Pulmonary artery endothelial cell (primary cell): ENCODE data around the gene IWS1. TPM values are rescaled to one million over a fixed set of nuclear protein-coding genes. Genes with fewer than 3 reads are reported as not detected.

ENCODE experiments used
- DNase-seq: peaks from one replicate; pipeline ENCODE4 v3.0.0-alpha.2; 2011; ENCODE audit warnings: low read depth, low spot score
- total RNA-seq: library from RNA; depleted of rRNA; stranded (reverse); fragments of >200 nt; gene quantifications from 2 replicates; pipeline ENCODE4 v1.2.3, GENCODE V29; 2014

The IWS1 gene
- total RNA-seq, 1 donor from 2014 or later = 37.9 TPM

DNA sequence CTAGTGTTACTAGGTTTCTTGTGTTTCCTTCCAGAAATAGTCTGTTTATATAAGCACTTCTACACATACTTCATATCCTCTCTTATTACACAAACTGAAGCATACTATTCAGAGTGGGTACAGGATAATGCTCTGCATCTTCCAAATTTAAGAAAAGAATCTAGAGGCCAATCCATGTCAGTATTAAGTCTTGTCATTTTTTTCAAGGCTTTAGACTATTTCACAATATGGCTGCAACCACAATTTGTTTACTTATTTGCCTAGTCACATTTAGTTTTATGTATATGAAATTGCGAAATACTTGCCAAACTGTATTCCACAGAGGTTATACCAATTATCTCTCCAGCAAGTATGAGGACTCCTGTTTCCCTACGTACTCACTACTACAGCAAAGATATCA lies 27.9 kb downstream of the IWS1 start:
- DNase-seq = no peak

DNA sequence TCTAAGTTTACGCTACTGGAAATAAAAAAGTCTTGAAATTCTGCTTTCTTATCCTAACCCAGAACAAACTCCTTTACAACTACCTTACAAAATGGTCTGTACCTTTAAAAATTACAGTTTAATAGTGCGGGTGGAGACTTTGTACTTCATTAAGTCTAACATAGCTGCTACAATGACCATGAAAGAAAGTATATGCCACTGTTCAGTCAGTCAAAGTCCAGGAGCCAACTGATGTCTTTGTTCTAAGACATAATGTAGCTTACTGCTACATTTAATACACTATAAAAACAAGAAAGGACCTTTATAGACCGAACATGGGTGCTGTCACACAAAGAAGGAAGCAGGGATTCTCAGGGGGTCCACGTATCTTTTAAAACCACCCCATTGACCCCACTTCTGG lies 36.0 kb downstream of the IWS1 start:
- DNase-seq = no peak

DNA sequence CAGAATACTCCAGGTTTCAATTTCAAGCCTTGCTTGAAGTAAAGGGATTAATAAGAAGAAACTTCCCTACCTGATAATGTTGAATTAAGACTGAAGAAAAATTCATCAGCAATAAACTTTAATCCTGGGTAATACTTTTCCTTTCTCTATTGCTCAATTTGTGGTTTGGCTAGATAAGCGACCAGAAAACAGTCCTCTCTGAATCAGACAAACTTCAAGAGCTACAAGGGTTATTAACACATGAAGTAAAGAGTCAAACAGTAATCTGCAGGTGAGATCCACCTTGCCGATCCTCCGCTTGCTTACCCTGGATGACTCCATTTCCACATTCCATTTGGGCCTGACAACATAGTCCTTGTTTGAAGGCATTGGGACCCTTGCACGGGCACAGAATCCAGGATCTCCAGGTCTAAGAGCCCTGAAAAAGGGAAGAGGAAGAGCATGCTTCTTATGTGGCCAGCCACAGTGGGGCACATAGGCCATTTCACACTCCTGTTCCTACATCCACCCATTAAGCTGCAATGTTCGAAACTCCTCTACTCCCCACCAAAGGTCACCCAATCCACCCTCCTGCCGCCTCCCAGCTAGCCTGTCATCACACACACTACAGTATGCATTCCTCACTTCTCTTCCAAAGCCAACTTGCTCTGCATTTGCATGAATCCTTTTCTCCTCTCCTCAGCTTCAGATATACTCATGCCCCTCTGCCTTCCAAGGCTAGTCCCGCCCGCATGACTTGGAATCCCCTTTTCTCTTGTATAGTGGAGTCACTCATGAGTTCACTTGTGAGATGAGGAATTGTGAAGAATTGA lies 39.8 kb downstream of the IWS1 start:
- DNase-seq = no peak

DNA sequence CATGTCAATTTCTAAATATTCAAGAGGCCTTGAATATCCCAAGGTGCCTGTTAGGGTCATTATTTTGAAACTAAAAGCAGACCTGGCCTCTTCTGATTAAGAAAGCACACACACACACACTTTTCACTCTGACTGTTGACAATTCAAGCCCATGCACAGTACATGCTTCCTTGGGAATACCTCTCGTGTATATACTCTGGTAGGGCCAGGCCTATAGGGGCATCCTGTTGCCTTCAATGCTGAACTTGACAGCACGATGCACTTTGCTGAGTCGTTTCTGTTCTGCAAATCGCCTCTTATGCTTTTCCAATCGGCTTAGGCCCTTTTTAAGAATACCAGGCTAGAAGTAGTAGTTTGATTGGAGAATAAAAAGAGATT lies 40.6 kb downstream of the IWS1 start:
- no peak for DNase-seq

DNA sequence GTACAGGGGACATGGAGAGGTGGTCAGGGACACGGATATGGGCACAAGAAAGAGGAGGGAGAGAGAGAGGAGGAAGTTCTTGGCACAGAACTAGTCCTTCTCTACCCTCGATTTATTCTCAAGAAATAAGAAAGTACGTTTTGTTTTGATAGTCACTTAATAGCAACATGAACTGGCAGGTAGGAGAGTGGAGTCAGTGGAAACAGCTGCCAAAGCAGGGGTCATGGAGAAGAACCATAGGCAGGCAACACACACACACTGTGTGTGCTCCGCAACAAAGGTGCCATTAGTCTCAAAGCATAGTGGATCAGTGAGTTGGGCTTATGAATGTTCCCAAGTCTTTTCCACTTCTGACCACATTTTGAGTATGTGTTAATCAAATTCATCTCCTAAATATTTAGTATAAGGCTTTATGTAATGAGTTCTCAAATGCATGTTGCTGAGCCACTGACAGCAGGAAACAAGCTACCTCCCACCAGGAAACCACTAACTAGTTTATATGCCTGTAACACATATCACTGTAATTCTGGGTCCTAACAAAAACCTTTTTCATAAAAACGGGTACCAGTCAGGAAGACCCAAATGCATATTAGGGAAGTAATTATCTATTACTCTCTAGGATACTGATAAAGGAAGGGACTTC lies 41.1 kb downstream of the IWS1 start:
- no peak for DNase-seq

DNA sequence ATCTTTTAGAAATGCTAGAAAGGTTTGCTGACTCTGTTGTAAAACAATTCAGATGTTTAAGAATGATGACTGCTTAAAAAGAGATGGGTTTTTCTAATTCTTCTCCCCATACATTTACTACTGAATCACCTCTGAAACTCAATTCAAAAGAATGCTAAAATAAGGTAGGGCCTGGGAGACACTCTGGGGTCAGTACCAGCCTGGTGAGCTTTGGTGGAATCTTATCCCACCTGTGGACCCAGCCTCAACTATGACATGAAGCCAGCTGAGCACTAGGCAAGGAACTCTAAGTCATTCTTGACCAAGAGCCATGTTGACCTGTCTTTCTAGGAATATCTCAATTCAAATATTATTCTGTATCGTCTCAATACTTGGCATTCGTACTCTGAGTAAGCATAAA lies 44.3 kb downstream of the IWS1 start:
- no peak for DNase-seq

DNA sequence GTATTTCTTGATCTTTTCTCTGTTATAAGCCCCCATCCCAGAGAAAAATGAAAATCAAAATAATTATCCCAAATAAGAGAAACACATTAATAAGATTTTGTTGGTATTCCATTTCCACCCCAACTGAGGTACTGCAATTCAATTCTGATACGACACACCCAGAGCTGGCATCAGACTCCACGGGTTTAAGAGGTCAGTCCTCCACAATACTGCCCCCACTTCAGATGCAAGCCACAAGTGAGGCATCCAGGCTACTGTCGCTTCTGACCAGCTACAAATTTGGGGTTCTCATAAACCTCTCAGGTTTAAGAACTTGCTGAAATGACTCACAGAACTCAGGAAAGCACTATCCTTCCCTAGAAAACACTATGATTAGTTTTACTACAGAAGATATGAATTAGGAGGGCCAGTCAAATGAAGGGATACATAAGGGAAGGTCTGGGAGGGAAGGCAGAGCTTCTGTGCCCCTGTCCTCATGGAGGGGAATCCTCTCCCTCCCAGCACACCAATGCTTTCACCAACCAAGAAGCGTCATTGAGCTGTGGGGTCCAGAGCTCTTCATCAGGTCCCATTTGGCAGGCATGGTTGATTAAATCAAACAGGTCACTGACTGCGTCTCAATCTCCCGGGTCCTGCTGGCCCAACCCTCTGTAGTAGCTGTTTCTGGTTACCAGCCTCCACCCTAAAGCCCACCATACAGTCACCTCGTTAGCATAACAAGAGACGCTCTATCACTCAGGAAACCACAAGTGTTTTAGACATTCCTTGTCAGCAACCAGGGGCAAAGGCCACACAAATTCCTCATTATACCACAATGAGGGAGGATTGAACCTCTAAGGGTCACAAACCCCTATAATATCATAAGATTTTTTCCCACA lies 46.2 kb downstream of the IWS1 start:
- DNase-seq = no peak

GRCh38 chr2:127479219-127479825 lies 47.0 kb downstream of the IWS1 start:
- peak; percentile 13 for DNase-seq

DNA sequence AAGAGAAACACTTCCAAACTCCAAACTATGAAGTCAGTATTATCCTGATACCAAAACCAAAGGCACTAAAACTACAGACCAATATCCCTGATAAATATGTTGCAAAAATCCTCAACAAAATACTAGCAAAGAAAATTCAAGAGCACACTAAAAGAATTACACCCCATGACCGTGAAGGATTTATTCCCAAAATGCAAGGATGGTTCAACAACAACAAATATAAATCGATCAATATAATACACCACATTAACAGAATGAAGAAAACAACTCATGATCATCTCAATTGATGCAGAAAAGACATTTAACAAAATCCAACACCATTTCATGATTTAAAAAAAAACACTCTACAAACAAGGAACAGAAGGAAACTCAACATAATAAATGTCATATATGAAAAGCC lies 50.5 kb downstream of the IWS1 start:
- no peak for DNase-seq

DNA sequence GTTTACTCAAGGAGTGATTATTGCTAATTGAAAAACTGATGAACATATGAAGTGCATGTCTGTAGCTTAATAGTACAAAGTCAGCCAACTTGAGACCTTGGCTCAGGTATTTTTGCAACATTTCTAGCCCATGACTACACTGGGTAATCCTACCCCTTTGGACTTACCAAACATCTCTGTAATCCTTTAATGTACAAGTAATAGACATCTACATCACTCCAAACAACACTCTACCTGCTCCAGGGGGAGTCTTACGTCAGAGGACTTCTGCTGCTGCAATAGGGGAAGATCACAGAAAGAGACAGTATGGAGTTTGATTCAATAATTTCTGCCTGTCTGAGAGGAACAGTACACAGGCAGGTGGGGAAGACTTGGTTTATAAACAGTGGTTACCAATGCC lies 54.0 kb downstream of the IWS1 start:
- DNase-seq = no peak

DNA sequence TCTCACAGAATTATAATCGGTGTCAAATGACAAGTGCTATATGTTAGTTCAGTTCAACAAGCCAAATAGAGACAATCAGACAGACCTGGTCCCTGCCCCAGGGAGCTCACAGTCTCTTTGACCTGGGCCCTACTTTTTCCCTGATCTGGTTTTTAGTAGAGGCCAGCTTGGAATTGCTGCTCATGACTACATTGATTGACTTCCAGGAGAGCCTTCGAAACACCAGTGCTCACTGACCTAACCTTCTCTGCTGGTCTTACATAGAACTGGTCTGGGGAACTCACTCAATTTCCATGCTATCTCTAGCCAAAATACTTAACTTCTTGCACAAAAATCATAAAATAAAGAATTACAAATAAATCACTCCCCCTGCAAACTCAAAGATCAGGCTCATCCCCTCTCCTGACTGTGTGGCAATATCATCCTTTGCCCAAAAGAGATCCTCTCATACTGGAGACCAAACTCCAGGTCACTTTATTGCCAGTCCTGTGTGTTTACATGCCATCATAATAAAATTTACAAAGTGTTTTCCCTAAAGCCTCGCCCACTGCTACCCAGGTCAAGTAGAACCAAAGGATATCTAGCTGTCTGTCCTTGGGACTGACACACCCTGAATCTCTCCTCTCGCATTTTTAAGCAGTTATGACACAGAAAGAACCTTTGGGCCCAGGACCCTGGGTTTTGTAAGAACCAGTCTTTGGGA lies 54.9 kb downstream of the IWS1 start:
- DNase-seq = no peak

- no peak for DNase-seq
Measured at GRCh38 chr2:127469974-127470373, 56.3 kb downstream of the IWS1 start.

GRCh38 chr2:127469051-127469450 lies 57.2 kb downstream of the IWS1 start:
- no peak for DNase-seq

DNA sequence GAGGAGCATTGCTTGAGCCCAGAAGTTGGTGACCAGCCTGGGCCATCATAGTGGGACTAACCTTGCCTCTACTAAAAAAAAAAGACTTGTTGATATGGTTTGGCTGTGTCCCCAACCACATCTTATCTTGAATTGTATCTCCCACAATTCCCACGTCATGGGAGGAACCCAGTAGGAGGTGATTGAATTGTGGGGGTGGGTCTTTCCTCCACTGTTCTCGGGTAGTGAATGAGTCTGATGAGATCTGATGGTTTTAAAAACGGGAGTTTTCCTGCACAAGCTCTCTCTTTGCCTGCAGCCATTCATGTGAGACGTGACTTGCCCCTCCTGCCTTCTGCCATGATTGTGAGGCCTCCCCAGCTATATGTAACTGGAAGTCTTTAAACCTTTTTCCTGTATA lies 61.0 kb downstream of the IWS1 start:
- DNase-seq = no peak

DNA sequence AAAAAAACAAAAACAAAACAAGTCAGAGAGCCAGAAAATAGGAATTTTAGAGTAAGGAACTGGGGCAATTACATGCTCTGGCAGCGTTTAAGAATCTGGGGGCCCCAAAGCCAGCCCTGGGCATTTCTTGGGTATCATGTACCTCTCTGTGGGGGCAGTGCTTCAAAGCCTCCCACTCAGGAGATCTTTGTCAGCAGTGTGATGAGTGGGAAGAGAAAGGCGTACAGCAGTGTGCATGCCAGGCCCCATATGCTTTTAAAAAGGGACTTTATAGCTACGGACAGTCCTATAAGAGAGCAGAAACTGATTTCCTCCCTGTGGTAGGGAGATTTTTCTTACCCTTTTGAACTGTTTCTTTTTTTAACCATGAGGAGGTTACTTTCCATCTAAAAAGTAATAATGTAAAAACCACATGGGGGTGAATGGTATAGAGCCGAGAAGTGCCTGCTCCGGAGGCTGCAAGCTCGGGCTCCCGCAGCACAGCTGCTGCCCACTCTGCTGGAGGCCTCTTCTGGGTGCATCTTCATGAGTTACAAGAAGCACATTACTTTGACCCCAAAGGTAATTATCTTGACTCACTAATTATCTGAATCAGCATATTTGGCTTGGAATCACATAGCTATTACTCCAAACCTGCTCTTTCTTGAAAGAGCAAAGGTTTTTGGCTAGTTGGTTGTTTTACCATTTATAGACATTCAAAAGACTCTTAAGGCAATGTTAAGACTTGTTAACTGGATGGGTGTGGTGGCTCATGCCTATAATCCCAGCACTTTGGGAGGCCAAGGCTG lies 61.6 kb downstream of the IWS1 start:
- DNase-seq = no peak

GRCh38 chr2:127463155-127463991 lies 62.9 kb downstream of the IWS1 start:
- DNase-seq = no peak

DNA sequence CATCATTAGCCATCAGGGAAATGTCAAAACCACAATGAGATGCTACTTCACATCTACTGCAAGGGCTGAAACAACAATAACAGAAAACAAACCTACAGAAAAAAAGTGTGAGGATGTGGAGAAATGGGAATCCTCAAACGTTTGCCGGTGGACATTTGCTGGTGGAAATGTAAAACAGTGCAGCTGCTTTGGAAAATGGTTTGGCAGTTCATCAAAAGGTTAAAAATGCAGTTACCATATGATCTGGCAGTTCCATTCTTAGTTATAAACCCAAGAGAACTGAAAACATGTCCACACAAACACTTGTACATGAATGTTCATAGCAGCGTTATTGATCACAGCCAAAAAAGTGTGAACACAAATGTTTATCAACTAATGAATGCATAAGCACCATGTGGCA lies 63.8 kb downstream of the IWS1 start:
- no peak for DNase-seq

GRCh38 chr2:127456960-127457359 lies 69.3 kb downstream of the IWS1 start:
- no peak for DNase-seq
